Transverse colon (tissue), 3 donors: Measurements from ENCODE around the gene CBL.

Source experiments
- CTCF ChIP-seq, 5 experiments: fragments of 200-600 bp in 3 of 5; fragments of 450-650 bp in 2 of 5; sonication (generic) in 3 of 5; IDR thresholded peaks; 1 replicate in 2 of 5; 2 replicates in 3 of 5; pipeline ENCODE4 v1.5.1; 2016 to 2017; ENCODE audit warnings: antibody characterized with exemption in 5 of 5, inconsistent platforms in 3 of 5, mild to moderate bottlenecking in 2 of 5, moderate library complexity in 1 of 5
- EP300 ChIP-seq: sonication (generic); formaldehyde crosslinking; IDR thresholded peaks from one replicate; pipeline ENCODE4 v1.6.1; 2017; ENCODE audit warnings: antibody characterized with exemption, low read depth

- TF ChIP-seq EP300: no peak
- no peak for TF ChIP-seq CTCF (IDR thresholded peaks at IDR 0.05)
Measured at GRCh38 chr11:119340335-119341221, 134.4 kb downstream of the CBL start, which contains the start of gene C1QTNF5.
